Stimulated activated memory B cell treated with anti-CD40 and anti-IgM and Interleukin-4, amounts not matched to agents 10 μg/mL and 1 μg/mL and 100 μg/mL, for 72 hours (primary cell): Measurements from ENCODE around the gene QKI.
"Not testable (repeated sequence)": the region's sequence is repeated elsewhere in the genome, so short reads cannot be mapped to it uniquely, and the experiment has no call there.

Experiments used
- ATAC-seq: fragments of 150-1000 bp; cut with Tn5 transposase; 2 replicates; pipeline ENCODE4 v1.10.0; 2021
- H3K27ac Mint-ChIP-seq: one replicate; pipeline ENCODE4 v1.8.0; 2022; ENCODE audit warnings: mild to moderate bottlenecking, mixed read lengths
- H3K27me3 Mint-ChIP-seq: one replicate; pipeline ENCODE4 v1.8.0; 2022; ENCODE audit warnings: mixed read lengths
- H3K36me3 Mint-ChIP-seq: one replicate; pipeline ENCODE4 v1.8.0; 2022; ENCODE audit warnings: mixed read lengths
- H3K4me1 Mint-ChIP-seq: one replicate; pipeline ENCODE4 v1.8.0; 2022; ENCODE audit warnings: mixed read lengths
- H3K4me3 Mint-ChIP-seq: one replicate; pipeline ENCODE4 v1.8.0; 2022; ENCODE audit warnings: mild to moderate bottlenecking, moderate library complexity, mixed read lengths
- H3K9me3 Mint-ChIP-seq: one replicate; pipeline ENCODE4 v1.8.0; 2022; ENCODE audit warnings: mixed read lengths

Gene QKI

GRCh38 chr6:163461696-163462095 is 47.2 kb downstream of the QKI start:
- no peak for ATAC-seq
- peaks cover 32% of the 10 kb centered on the region for H3K36me3 Mint-ChIP-seq
- no peak overlapping the region for H3K27ac Mint-ChIP-seq
- H3K27me3 Mint-ChIP-seq: no peaks in the 10 kb centered on the region
- no peak overlapping the region for H3K4me3 Mint-ChIP-seq
- H3K4me1 Mint-ChIP-seq: peaks cover 60% of the 10 kb centered on the region
- H3K9me3 Mint-ChIP-seq: no peaks in the 10 kb centered on the region

GRCh38 chr6:163463180-163463579 is 48.7 kb downstream of the QKI start:
- Mint-ChIP-seq H3K36me3 (peaks cover 21% of the 10 kb centered on the region), H3K4me3 (no peak overlapping the region), H3K9me3 (no peaks in the 10 kb centered on the region), H3K4me1 (peaks cover 50% of the 10 kb centered on the region), H3K27me3 (no peaks in the 10 kb centered on the region), H3K27ac (no peak overlapping the region)
- ATAC-seq: no peak

GRCh38 chr6:163463795-163464194 is 49.3 kb downstream of the QKI start:
- Mint-ChIP-seq H3K27ac (no peak overlapping the region), H3K36me3 (peaks cover 21% of the 10 kb centered on the region), H3K27me3 (no peaks in the 10 kb centered on the region), H3K9me3 (no peaks in the 10 kb centered on the region), H3K4me1 (peaks cover 46% of the 10 kb centered on the region), H3K4me3 (no peak overlapping the region)
- ATAC-seq: no peak

- H3K36me3 Mint-ChIP-seq: peaks cover 50% of the 10 kb centered on the region
- ATAC-seq: no peak
- H3K27ac Mint-ChIP-seq: no peak overlapping the region
- H3K27me3 Mint-ChIP-seq: no peaks in the 10 kb centered on the region
- peaks cover 14% of the 10 kb centered on the region for H3K9me3 Mint-ChIP-seq
- peaks cover 17% of the 10 kb centered on the region for H3K4me1 Mint-ChIP-seq
- no peak overlapping the region for H3K4me3 Mint-ChIP-seq
These were observed 52.4 kb downstream of the QKI start for GRCh38 chr6:163466839-163467390.

GRCh38 chr6:163468738-163469137 is 54.2 kb downstream of the QKI start:
- Mint-ChIP-seq H3K27ac (no peak overlapping the region), H3K36me3 (peaks cover 57% of the 10 kb centered on the region), H3K9me3 (peaks cover 14% of the 10 kb centered on the region), H3K27me3 (no peaks in the 10 kb centered on the region), H3K4me1 (peaks cover 18% of the 10 kb centered on the region), H3K4me3 (no peak overlapping the region)
- no peak for ATAC-seq

GRCh38 chr6:163469459-163469985 is 55.0 kb downstream of the QKI start:
- H3K4me1 Mint-ChIP-seq: peaks cover 18% of the 10 kb centered on the region
- H3K27me3 Mint-ChIP-seq: no peaks in the 10 kb centered on the region
- H3K4me3 Mint-ChIP-seq: no peak overlapping the region
- ATAC-seq: no peak
- H3K9me3 Mint-ChIP-seq: peaks cover 14% of the 10 kb centered on the region
- H3K27ac Mint-ChIP-seq: no peak overlapping the region
- H3K36me3 Mint-ChIP-seq: peaks cover 49% of the 10 kb centered on the region

- no peak for ATAC-seq
- H3K36me3 Mint-ChIP-seq: peaks cover 44% of the 10 kb centered on the region
- no peak overlapping the region for H3K27ac Mint-ChIP-seq
- no peaks in the 10 kb centered on the region for H3K27me3 Mint-ChIP-seq
- peaks cover 14% of the 10 kb centered on the region for H3K9me3 Mint-ChIP-seq
- H3K4me3 Mint-ChIP-seq: no peak overlapping the region
- peaks cover 21% of the 10 kb centered on the region for H3K4me1 Mint-ChIP-seq
These were observed 56.1 kb downstream of the QKI start for GRCh38 chr6:163470611-163471010.

- Mint-ChIP-seq H3K36me3 (peaks cover 42% of the 10 kb centered on the region), H3K4me3 (no peak overlapping the region), H3K27ac (no peak overlapping the region), H3K27me3 (no peaks in the 10 kb centered on the region), H3K9me3 (peaks cover 12% of the 10 kb centered on the region), H3K4me1 (peaks cover 17% of the 10 kb centered on the region)
- ATAC-seq: no peak
These were observed 60.1 kb downstream of the QKI start for GRCh38 chr6:163474581-163474980.

- H3K4me3 Mint-ChIP-seq, ATAC-seq, H3K27me3 Mint-ChIP-seq, H3K27ac Mint-ChIP-seq, H3K9me3 Mint-ChIP-seq: not testable (repeated sequence)
- Mint-ChIP-seq H3K4me1 (peaks cover 28% of the 10 kb centered on the region), H3K36me3 (peaks cover 41% of the 10 kb centered on the region)
These were observed 62.4 kb downstream of the QKI start for GRCh38 chr6:163476946-163477345.

GRCh38 chr6:163483107-163483506 is 68.6 kb downstream of the QKI start:
- Mint-ChIP-seq H3K36me3 (peaks cover 42% of the 10 kb centered on the region), H3K27me3 (no peaks in the 10 kb centered on the region), H3K4me1 (peaks cover 44% of the 10 kb centered on the region), H3K27ac (no peak overlapping the region), H3K4me3 (no peak overlapping the region), H3K9me3 (no peaks in the 10 kb centered on the region)
- ATAC-seq: no peak

GRCh38 chr6:163485388-163485851 is 70.9 kb downstream of the QKI start:
- Mint-ChIP-seq H3K9me3 (no peaks in the 10 kb centered on the region), H3K27ac (no peak overlapping the region), H3K4me3 (no peak overlapping the region), H3K36me3 (peaks cover 36% of the 10 kb centered on the region), H3K4me1 (peaks cover 57% of the 10 kb centered on the region), H3K27me3 (no peaks in the 10 kb centered on the region)
- no peak for ATAC-seq

- Mint-ChIP-seq H3K27ac (no peak overlapping the region), H3K4me1 (peaks cover 60% of the 10 kb centered on the region), H3K9me3 (no peaks in the 10 kb centered on the region), H3K4me3 (no peak overlapping the region), H3K36me3 (peaks cover 26% of the 10 kb centered on the region), H3K27me3 (no peaks in the 10 kb centered on the region)
- no peak for ATAC-seq
These were observed 72.3 kb downstream of the QKI start for GRCh38 chr6:163486821-163487220.

- Mint-ChIP-seq H3K27me3 (no peaks in the 10 kb centered on the region), H3K4me1 (peaks cover 60% of the 10 kb centered on the region), H3K27ac (no peak overlapping the region), H3K9me3 (no peaks in the 10 kb centered on the region), H3K4me3 (no peak overlapping the region), H3K36me3 (peaks cover 19% of the 10 kb centered on the region)
- ATAC-seq: no peak
These were observed 73.1 kb downstream of the QKI start for GRCh38 chr6:163487606-163488005.

GRCh38 chr6:163489584-163489983 is 75.1 kb downstream of the QKI start:
- no peak for ATAC-seq
- H3K27me3 Mint-ChIP-seq: no peaks in the 10 kb centered on the region
- H3K4me1 Mint-ChIP-seq: peaks cover 57% of the 10 kb centered on the region
- H3K9me3 Mint-ChIP-seq: peaks cover 2% of the 10 kb centered on the region
- peaks cover 14% of the 10 kb centered on the region for H3K36me3 Mint-ChIP-seq
- no peak overlapping the region for H3K4me3 Mint-ChIP-seq
- no peak overlapping the region for H3K27ac Mint-ChIP-seq

- no peak for ATAC-seq
- peaks cover 59% of the 10 kb centered on the region for H3K4me1 Mint-ChIP-seq
- no peak overlapping the region for H3K4me3 Mint-ChIP-seq
- H3K27me3 Mint-ChIP-seq: no peaks in the 10 kb centered on the region
- peaks cover 2% of the 10 kb centered on the region for H3K9me3 Mint-ChIP-seq
- peak overlapping the region; percentile 11 for H3K27ac Mint-ChIP-seq
- H3K36me3 Mint-ChIP-seq: peaks cover 16% of the 10 kb centered on the region
These were observed 76.5 kb downstream of the QKI start for GRCh38 chr6:163490826-163491577.

- Mint-ChIP-seq H3K4me3 (no peak overlapping the region), H3K9me3 (peaks cover 2% of the 10 kb centered on the region), H3K36me3 (peaks cover 20% of the 10 kb centered on the region), H3K27me3 (no peaks in the 10 kb centered on the region), H3K27ac (no peak overlapping the region), H3K4me1 (peaks cover 59% of the 10 kb centered on the region)
- no peak for ATAC-seq
These were observed 77.3 kb downstream of the QKI start for GRCh38 chr6:163491737-163492300.
